GM12864 (cell line): ENCODE results near the gene PPP4R2.

Experiments
- DNase-seq: peaks from one replicate; pipeline ENCODE4 v3.0.0-alpha.2; 2011; ENCODE audit warnings: low read depth
- H3K4me3 ChIP-seq: 2 replicates; pipeline ENCODE4 v1.5.1; 2011; ENCODE audit warnings: mild to moderate bottlenecking, low read depth, low read length, control low read depth
- TF ChIP-seq, protein P1 (sequence below): IDR thresholded peaks from 2 replicates; pipeline ENCODE4 v1.5.1; 2011; ENCODE audit warnings: low read depth, mild to moderate bottlenecking, moderate library complexity, low read length, control low read depth, inconsistent platforms; ENCODE audit errors: missing control alignments

The PPP4R2 gene

DNA sequence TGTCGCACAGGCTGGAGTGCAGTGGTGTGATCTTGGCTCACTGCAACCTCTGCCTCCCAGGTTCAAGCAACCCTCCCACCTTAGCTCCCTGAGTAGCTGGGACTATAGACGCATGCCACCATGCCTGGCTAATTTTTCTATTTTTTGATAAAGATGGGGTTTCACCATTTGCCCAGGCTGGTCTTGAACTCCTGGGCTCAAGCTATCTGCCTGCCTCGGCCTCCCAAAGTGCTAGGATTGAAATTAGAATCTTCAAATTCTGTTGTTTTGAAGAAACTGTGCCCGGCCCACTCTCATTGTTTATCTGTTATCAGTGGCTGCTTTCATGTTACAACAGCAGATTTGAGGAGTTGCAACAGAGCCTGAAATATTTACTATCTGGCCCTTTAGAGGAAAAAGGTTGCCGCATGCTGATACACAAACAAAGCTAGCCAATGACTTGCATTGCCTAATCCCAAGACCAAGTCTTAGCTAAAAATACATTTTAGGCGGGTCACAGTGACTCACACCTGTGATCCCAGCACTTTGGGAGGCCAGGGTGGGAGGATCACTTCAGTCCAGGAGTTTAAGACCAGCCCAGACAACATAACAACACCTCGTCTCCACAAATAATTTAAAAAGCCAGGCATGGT, 43.2 kb upstream of the PPP4R2 start:
- TF ChIP-seq, protein P1, sequence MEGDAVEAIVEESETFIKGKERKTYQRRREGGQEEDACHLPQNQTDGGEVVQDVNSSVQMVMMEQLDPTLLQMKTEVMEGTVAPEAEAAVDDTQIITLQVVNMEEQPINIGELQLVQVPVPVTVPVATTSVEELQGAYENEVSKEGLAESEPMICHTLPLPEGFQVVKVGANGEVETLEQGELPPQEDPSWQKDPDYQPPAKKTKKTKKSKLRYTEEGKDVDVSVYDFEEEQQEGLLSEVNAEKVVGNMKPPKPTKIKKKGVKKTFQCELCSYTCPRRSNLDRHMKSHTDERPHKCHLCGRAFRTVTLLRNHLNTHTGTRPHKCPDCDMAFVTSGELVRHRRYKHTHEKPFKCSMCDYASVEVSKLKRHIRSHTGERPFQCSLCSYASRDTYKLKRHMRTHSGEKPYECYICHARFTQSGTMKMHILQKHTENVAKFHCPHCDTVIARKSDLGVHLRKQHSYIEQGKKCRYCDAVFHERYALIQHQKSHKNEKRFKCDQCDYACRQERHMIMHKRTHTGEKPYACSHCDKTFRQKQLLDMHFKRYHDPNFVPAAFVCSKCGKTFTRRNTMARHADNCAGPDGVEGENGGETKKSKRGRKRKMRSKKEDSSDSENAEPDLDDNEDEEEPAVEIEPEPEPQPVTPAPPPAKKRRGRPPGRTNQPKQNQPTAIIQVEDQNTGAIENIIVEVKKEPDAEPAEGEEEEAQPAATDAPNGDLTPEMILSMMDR, result no peak
- no peak overlapping the region for H3K4me3 ChIP-seq
- DNase-seq, result no peak

DNA sequence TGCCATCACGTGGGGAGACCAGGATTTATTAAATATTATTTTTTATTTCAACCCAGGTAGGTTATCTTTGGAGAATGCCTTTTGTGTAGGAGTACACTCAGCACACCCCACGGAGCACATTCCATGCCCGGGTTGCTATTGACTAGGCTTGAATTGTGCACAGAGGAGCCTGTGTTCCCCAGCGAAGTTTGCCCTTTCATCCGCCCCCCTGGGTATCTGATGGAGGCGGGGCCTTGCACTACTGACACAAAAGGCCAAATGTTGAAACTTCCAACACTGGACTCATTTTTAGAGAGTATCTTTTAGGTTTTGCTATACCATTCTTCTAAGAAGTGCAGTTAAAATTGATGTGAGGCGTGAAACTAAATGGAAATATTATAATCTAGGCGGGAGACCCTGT, 39.3 kb upstream of the PPP4R2 start:
- DNase-seq, result no peak
- H3K4me3 ChIP-seq, result no peak overlapping the region
- TF ChIP-seq, protein P1, result no peak

DNA sequence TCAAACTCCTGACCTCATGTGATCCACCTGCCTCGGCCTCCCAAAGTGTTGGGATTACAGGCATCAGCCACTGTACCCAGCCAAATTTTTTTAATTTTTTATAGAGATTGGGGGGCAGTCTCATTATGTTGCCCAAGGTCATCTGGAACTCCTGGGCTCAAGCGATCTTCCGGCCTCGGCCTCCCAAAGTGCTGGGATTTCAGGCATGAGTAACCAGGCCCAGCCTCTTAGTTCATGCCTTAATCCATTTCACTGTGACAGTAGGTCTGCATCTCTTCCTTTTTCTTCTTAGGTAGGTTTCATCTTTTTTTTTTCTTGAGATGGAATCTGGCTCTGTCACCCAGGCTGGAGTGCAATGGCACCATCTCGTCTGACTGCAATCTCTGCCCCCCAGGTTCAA, 37.3 kb upstream of the PPP4R2 start:
- DNase-seq, result no peak
- no peak overlapping the region for H3K4me3 ChIP-seq
- TF ChIP-seq, protein P1, result no peak

DNA sequence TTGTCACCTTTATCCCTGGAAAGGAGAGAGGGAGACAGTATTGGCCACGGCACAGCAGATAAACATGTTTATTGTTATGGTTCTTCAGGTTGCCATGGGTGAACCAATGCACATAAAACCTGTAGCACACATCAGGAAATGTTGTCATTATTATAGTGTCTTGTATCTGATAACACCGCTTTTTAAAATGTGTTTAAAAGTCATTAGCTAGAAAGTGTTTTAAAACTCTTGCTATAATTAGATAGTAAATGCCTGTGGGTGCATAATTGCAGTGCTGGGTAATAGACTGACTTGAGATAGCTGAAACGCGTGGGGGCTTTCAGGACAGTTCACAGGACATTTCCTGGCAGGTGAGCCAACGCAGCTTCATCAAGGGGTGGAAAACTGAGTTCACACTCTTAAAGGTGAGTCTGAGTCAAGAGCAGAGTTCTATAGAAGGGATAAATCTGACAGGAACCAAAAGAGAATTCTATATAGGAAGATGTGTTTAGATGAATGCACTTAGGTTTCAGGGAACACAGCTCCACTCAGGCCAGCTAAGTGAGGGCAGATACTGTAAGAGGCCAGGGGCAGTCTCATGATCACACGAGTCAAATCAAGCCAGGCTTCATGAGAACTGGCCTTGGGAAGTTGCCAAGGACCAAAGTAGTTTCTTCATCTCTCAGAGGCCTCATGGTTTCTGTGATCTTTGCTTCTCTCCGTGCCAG, 35.6 kb upstream of the PPP4R2 start:
- no peak for DNase-seq
- TF ChIP-seq, protein P1, result no peak
- no peak overlapping the region for H3K4me3 ChIP-seq

DNA sequence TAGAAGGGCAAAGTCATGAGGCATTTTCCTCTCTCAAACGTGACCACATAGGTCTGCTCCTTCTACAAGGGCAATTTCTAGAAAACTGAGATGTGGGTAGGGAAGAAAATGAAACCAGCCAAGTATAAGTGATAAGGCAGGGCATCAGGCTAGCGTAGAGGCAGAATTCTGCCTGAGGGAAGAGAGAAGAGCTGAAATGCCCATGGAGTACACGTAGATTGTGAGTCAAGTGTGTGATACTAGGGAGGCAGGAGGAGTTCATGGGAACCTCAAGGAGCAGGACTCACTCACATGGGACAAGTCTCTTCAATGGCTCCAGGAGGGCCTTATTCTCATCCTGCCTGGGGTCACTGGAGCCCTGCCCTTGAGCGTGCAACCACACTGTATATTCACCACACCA, 34.9 kb upstream of the PPP4R2 start:
- TF ChIP-seq, protein P1, result no peak
- H3K4me3 ChIP-seq, result no peak overlapping the region
- DNase-seq, result no peak

DNA sequence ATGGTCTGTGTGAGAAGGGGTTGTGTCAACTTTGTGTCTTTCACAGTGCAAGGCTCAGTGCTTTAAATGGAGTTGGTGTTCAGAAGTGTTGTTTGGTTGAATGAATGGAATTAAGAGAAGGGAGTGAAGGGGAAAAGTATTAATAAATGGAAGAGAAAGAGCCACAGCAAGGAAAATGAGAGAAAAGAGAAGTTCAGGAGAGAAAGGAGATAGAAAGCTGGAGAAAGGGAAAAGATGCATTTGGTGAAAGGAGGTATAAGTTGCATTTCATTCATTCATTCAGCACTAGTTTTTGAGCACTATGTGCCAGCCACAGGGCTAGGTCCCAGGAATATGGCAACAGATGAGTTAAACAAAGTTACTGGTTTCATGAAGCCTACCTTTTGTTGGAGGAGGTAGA, 34.3 kb upstream of the PPP4R2 start:
- no peak for DNase-seq
- TF ChIP-seq, protein P1, result no peak
- no peak overlapping the region for H3K4me3 ChIP-seq

DNA sequence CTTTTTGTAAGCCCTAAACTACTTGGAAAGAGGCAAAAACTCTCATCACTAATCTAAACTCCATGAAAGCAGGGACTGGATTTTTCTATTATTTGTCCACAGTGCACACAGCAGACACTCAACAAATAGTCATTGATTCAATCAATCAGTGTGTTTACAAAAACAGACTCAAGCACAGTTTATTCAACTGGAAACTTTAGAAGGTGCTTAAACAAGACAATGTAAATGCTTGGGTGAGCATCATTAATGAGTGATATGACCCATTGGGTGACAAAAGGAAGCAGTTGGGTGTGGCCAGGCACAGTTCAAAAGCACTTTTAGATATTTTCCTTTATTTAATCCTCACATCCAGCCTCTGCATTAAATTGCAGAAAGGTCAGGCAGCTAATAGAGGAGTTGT, 32.0 kb upstream of the PPP4R2 start:
- DNase-seq, result no peak
- no peak overlapping the region for H3K4me3 ChIP-seq
- TF ChIP-seq, protein P1, result no peak
